DOHH2 (cell line): ENCODE measurements around the gene IPO11.

Experiments
- EZH2phosphoT487 ChIP-seq: fragments of 200-600 bp; sonication (generic); IDR thresholded peaks from 2 replicates; pipeline ENCODE4 v1.6.1; 2017; ENCODE audit warnings: borderline replicate concordance, mild to moderate bottlenecking, antibody characterized with exemption, low read length, moderate library complexity, mixed read lengths
- TF ChIP-seq, protein P1 (sequence below): fragments of 200-600 bp; sonication (generic); IDR thresholded peaks from one replicate; pipeline ENCODE4 v1.5.1; 2014; ENCODE audit warnings: antibody characterized with exemption, mild to moderate bottlenecking, low read depth, low read length; ENCODE audit not compliant: poor library complexity, severe bottlenecking

DNA sequence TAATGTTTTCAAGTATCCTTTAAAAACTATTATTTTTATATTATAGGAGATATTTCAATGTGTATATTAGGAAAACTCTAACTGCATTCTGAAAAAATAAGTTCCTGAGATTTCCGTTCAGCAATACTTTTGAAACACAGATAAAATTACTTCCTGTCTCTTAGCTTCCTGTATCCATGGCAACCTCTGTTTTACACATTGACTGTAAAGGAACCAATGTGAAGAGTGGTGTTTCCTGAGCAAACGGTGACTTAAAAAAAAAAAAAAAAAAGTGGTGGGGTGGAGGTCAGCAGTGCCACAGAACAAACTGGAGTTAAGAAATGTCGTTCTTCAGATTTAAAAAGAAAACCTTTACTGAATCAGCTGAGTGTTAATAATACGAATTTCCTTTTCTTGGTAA is 166.0 kb downstream of the IPO11 start, which contains the start of gene LRRC70:
- TF ChIP-seq, protein P1, sequence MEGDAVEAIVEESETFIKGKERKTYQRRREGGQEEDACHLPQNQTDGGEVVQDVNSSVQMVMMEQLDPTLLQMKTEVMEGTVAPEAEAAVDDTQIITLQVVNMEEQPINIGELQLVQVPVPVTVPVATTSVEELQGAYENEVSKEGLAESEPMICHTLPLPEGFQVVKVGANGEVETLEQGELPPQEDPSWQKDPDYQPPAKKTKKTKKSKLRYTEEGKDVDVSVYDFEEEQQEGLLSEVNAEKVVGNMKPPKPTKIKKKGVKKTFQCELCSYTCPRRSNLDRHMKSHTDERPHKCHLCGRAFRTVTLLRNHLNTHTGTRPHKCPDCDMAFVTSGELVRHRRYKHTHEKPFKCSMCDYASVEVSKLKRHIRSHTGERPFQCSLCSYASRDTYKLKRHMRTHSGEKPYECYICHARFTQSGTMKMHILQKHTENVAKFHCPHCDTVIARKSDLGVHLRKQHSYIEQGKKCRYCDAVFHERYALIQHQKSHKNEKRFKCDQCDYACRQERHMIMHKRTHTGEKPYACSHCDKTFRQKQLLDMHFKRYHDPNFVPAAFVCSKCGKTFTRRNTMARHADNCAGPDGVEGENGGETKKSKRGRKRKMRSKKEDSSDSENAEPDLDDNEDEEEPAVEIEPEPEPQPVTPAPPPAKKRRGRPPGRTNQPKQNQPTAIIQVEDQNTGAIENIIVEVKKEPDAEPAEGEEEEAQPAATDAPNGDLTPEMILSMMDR: no peak
- TF ChIP-seq EZH2phosphoT487: no peak
